Measurements from ENCODE around the gene ZNF609. TPM values are rescaled to one million over a fixed set of nuclear protein-coding genes. Genes with fewer than 3 reads are reported as not detected.
A peak's percentile ranks its signal among the peaks of the same experiment; 100 is the strongest.

Gene ZNF609
- total and polyA plus RNA-seq, 7 donors: 4.8 to 35.2 (median 29.6) TPM

DNA sequence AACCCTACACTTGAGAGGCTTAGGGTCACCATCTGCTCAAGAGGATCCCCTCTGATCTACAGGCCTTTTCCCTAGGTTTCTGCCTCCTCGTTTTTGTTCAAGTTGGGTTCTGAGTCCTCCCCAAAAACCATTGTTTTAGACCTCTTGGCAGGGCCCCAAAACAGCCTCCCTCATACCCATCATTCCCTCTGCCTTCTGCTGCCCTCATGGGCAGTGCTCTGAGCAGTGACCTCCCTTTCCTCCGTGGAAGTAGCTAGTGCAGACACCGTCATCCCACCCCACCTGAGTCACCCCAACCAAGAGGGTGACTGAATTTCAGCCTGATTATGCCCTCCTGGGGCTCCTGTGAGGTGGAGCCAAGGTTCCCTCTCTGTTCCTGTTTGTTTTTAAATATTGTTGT, 223.0 kb downstream of the ZNF609 start:
- no peaks in the 10 kb centered on the region for H3K9me3 ChIP-seq
- peaks cover 0 to 34% (median 12%) of the 10 kb centered on the region in 4 donors for H3K4me1 ChIP-seq
- H3K4me3 ChIP-seq: no peak overlapping the region
- peak overlapping the region in 3 of 4 donors; percentile 15 to 61 (median 38) for H3K27ac ChIP-seq
- no peaks in the 10 kb centered on the region for H3K27me3 ChIP-seq
- TF ChIP-seq POLR2AphosphoS5 (IDR thresholded peaks at IDR 0.05) (no peak), POLR2A (IDR thresholded peaks at IDR 0.05) (no peak), EP300 (IDR thresholded peaks at IDR 0.05) (no peak)
- TF ChIP-seq, protein P1, sequence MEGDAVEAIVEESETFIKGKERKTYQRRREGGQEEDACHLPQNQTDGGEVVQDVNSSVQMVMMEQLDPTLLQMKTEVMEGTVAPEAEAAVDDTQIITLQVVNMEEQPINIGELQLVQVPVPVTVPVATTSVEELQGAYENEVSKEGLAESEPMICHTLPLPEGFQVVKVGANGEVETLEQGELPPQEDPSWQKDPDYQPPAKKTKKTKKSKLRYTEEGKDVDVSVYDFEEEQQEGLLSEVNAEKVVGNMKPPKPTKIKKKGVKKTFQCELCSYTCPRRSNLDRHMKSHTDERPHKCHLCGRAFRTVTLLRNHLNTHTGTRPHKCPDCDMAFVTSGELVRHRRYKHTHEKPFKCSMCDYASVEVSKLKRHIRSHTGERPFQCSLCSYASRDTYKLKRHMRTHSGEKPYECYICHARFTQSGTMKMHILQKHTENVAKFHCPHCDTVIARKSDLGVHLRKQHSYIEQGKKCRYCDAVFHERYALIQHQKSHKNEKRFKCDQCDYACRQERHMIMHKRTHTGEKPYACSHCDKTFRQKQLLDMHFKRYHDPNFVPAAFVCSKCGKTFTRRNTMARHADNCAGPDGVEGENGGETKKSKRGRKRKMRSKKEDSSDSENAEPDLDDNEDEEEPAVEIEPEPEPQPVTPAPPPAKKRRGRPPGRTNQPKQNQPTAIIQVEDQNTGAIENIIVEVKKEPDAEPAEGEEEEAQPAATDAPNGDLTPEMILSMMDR (IDR thresholded peaks at IDR 0.05): no peak
- 75 to 80% methylated on average over 3 of the region's 3 CpGs for WGBS, 2 donors
- DNase-seq: no peak
- intact Hi-C loops (cut with DNase I): loop anchor here (2.0 kb wide), 1 partner anchor 257 kb away; no protein-coding TSS in a partner anchor
- H3K36me3 ChIP-seq: peaks cover 35 to 96% (median 48%) of the 10 kb centered on the region in 4 donors

DNA sequence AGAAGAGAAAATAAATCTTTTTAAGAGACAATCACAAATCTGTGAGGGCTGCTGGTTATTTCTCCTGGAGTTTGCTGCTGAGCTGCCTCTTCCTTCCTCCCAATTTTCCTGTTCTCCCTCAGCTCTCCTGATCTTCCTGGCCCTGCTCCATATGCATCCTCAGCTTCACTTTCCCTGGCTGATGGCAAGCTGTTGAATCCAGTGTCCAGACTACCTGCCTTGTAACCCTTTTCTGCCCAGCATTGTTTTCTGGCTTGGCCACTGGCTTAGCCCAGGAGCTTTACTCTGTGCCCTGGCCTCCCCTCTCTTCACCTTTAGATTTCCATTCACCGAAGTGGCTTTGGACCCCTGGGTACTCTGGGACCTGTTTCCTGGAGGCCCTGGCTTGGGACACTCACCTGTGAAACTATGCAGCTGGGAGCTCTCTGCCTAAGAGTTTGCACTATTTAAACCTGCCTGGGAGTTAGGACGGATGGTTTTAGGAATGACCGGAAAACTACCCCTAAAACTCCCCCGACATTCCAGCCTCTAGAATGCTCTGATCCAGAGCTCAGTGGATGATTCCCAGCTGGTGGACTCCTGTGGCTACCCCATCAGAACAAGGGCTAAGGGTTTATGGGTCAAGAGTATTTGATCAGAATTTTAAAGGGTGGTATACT, 225.0 kb downstream of the ZNF609 start:
- Histone ChIP-seq H3K36me3 (peaks cover 25 to 94% (median 48%) of the 10 kb centered on the region in 4 donors), H3K9me3 (no peaks in the 10 kb centered on the region), H3K4me3 (no peak overlapping the region), H3K4me1 (peaks cover 0 to 42% (median 24%) of the 10 kb centered on the region in 4 donors), H3K27me3 (no peaks in the 10 kb centered on the region), H3K27ac (peak overlapping the region in 2 of 4 donors; percentile 61 to 95)
- intact Hi-C loops (cut with DNase I): no loop called here
- WGBS, 2 donors: 88 to 90% methylated on average over 4 of the region's 4 CpGs
- no peak for DNase-seq
- TF ChIP-seq EP300 (IDR thresholded peaks at IDR 0.05) (no peak), POLR2AphosphoS5 (IDR thresholded peaks at IDR 0.05) (peak in 2 of 4 donors; percentile 10 to 30)

DNA sequence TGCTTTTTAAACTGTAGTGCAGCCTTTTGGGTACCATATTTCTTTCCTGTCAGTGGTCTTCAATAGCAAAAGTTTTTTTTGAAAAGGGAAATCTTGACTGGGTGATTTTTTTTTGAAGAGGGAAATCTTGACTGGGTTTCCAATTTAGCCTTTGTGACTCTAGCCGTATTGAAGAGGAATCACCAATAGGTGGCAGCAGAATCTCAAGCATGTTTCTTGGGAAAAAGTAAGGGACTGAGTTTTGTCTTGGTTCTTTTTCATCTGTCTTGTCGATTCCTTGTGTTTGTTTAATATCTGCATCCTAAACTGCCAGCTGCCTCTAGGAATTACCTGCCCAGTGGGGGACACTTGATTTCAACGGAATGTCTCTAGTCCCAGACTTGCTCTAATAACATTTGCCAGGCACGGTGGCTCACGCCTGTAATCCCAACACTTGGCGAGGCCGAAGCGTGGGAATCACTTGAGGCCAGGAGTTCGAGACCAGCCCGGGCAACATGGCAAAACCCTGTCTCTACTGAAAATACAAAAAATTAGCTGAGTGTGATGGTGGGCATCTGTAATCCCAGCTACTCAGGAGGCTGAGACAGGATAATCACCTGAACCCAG, 225.9 kb downstream of the ZNF609 start:
- Histone ChIP-seq H3K36me3 (peaks cover 18 to 90% (median 44%) of the 10 kb centered on the region in 4 donors), H3K27ac (peak overlapping the region; percentile 17 to 95 (median 56)), H3K4me3 (no peak overlapping the region), H3K27me3 (no peaks in the 10 kb centered on the region), H3K9me3 (no peaks in the 10 kb centered on the region), H3K4me1 (peaks cover 0 to 50% (median 33%) of the 10 kb centered on the region in 4 donors)
- DNase-seq: no peak
- TF ChIP-seq EP300 (IDR thresholded peaks at IDR 0.05) (no peak), POLR2AphosphoS5 (IDR thresholded peaks at IDR 0.05) (peak in 1 of 4 donors; percentile 13)
- TF ChIP-seq, protein P1 (IDR thresholded peaks at IDR 0.05): peak; percentile 60 to 76 (median 74)
- intact Hi-C loops (cut with DNase I): loop anchor here (1.0 kb wide), 1 partner anchor 42 kb away; no protein-coding TSS in a partner anchor
- 69 to 72% methylated on average over 10 of the region's 10 CpGs for WGBS, 2 donors

DNA sequence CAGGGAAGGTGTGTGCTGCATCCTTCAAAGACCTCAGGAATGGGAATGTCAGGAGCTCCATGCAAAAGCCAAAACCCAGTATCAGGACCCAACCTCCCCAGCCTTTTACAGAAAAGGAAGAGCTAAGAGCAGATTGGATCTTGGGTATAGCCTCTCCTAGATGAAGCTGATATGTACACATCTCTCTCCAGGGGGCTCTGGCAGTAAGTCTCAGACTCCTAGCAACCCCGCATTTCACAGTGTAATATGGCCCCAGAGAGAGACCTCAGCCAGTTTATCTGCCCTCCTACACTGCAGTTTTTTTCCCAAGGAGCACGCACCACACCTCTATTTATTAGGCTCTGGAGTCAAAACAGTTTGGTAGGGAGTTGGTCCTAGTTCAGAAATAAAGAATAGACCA, 226.8 kb downstream of the ZNF609 start:
- Histone ChIP-seq H3K9me3 (no peaks in the 10 kb centered on the region), H3K4me1 (peaks cover 0 to 53% (median 42%) of the 10 kb centered on the region in 4 donors), H3K27me3 (no peaks in the 10 kb centered on the region), H3K4me3 (no peak overlapping the region), H3K27ac (peak overlapping the region; percentile 51 to 95 (median 57)), H3K36me3 (peaks cover 12 to 81% (median 39%) of the 10 kb centered on the region in 4 donors)
- intact Hi-C loops (cut with DNase I): no loop called here
- DNase-seq: no peak
- 90 to 91% methylated on average over 2 of the region's 2 CpGs for WGBS, 2 donors
- TF ChIP-seq POLR2A (IDR thresholded peaks at IDR 0.05) (no peak), EP300 (IDR thresholded peaks at IDR 0.05) (no peak), POLR2AphosphoS5 (IDR thresholded peaks at IDR 0.05) (no peak)
- TF ChIP-seq, protein P1 (IDR thresholded peaks at IDR 0.05): no peak

DNA sequence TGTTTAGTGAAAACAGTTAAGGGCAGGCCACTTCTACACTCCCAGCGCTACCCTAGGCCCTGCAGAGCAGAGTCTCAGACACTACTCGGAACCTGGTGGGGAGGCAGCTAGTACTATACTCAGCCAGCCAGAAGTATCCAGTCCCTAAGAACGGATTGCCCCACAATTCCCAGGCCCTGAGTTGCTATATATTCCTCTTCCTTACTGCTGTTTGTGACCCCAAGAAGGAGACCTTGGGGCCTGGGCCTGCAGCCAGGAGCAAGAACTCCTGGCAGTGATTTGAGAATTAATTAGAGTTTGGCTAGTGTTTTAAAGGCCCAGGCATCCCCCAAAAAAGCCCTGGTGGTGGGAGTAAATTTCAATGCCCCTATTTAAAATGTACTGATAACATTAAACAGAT, 227.3 kb downstream of the ZNF609 start:
- H3K27me3 ChIP-seq: no peaks in the 10 kb centered on the region
- TF ChIP-seq POLR2AphosphoS5 (IDR thresholded peaks at IDR 0.05) (no peak), POLR2A (IDR thresholded peaks at IDR 0.05) (no peak), EP300 (IDR thresholded peaks at IDR 0.05) (no peak)
- TF ChIP-seq, protein P1 (IDR thresholded peaks at IDR 0.05): no peak
- no peaks in the 10 kb centered on the region for H3K9me3 ChIP-seq
- intact Hi-C loops (cut with DNase I): no loop called here
- no peak for DNase-seq
- WGBS, 2 donors: 84 to 86% methylated on average over 3 of the region's 3 CpGs
- peaks cover 0 to 58% (median 47%) of the 10 kb centered on the region in 4 donors for H3K4me1 ChIP-seq
- H3K27ac ChIP-seq: peak overlapping the region; percentile 51 to 95 (median 57)
- H3K36me3 ChIP-seq: peaks cover 11 to 78% (median 34%) of the 10 kb centered on the region in 4 donors
- no peak overlapping the region for H3K4me3 ChIP-seq

All from sigmoid colon (tissue), 7 donors.